ENCODE measurements around the gene VAV2. TPM values are rescaled to one million over a fixed set of nuclear protein-coding genes. Genes with fewer than 3 reads are reported as not detected.

VAV2 gene
- total and polyA plus RNA-seq, 5 experiments from 2014 or later, result 0.20 to 4.3 (median 0.36) TPM

GRCh38 chr9:133799716-133800115 lies 192.4 kb downstream of the VAV2 start:
- H3K4me1 Mint-ChIP-seq, result peaks cover 0 to 4% (median 0%) of the 10 kb centered on the region in 4 donors
- H3K9me3 Mint-ChIP-seq, result no peaks in the 10 kb centered on the region
- DNase-seq (no peak), ATAC-seq (no peak)
- no peak overlapping the region for H3K27ac Mint-ChIP-seq
- POLR2A ChIA-PET, result no interaction called here
- H3K4me3 Mint-ChIP-seq, result no peak overlapping the region
- H3K36me3 Mint-ChIP-seq, result no peaks in the 10 kb centered on the region
- no peaks in the 10 kb centered on the region for H3K27me3 Mint-ChIP-seq

GRCh38 chr9:133799106-133799505 lies 193.0 kb downstream of the VAV2 start:
- no peaks in the 10 kb centered on the region for H3K9me3 Mint-ChIP-seq
- no peak overlapping the region for H3K4me3 Mint-ChIP-seq
- no peak for DNase-seq
- H3K36me3 Mint-ChIP-seq, result no peaks in the 10 kb centered on the region
- no peak overlapping the region for H3K27ac Mint-ChIP-seq
- H3K4me1 Mint-ChIP-seq, result peaks cover 0 to 5% (median 0%) of the 10 kb centered on the region in 4 donors
- no peaks in the 10 kb centered on the region for H3K27me3 Mint-ChIP-seq
- ATAC-seq, result no peak
- POLR2A ChIA-PET, result no interaction called here

- Mint-ChIP-seq H3K4me1 (peaks cover 0 to 15% (median 3%) of the 10 kb centered on the region in 4 donors), H3K27ac (no peak overlapping the region), H3K36me3 (no peaks in the 10 kb centered on the region), H3K27me3 (no peaks in the 10 kb centered on the region), H3K4me3 (no peak overlapping the region), H3K9me3 (no peaks in the 10 kb centered on the region)
- ATAC-seq (no peak), DNase-seq (no peak)
- POLR2A ChIA-PET, result interaction anchor here (1.0 kb wide), 1 partner anchor 195 kb away, joined by 3 read pairs; no protein-coding TSS in a partner anchor
Measured at GRCh38 chr9:133798160-133798559, 194.0 kb downstream of the VAV2 start.

GRCh38 chr9:133797406-133798105 lies 194.6 kb downstream of the VAV2 start:
- no peaks in the 10 kb centered on the region for H3K36me3 Mint-ChIP-seq

GRCh38 chr9:133796562-133796961 lies 195.6 kb downstream of the VAV2 start:
- Mint-ChIP-seq H3K27me3 (peaks cover 0 to 5% (median 2%) of the 10 kb centered on the region in 5 donors), H3K4me3 (no peak overlapping the region), H3K36me3 (no peaks in the 10 kb centered on the region), H3K27ac (no peak overlapping the region), H3K4me1 (peaks cover 0 to 24% (median 5%) of the 10 kb centered on the region in 4 donors), H3K9me3 (no peaks in the 10 kb centered on the region)
- no peak for ATAC-seq
- no peak for DNase-seq
- POLR2A ChIA-PET, result no interaction called here

More at GRCh38 chr9:133797406-133798105, 194.6 kb downstream of the VAV2 start:
- POLR2A ChIA-PET, result interaction anchor here (1.0 kb wide), 1 partner anchor 196 kb away, joined by 3 read pairs; no protein-coding TSS in a partner anchor
- Mint-ChIP-seq H3K9me3 (no peaks in the 10 kb centered on the region), H3K4me1 (peaks cover 0 to 21% (median 5%) of the 10 kb centered on the region in 4 donors), H3K27me3 (no peaks in the 10 kb centered on the region), H3K4me3 (no peak overlapping the region), H3K27ac (peak overlapping the region in 1 of 10 donors; percentile 59)
- ATAC-seq (no peak), DNase-seq (no peak)

- ATAC-seq, result no peak
- Mint-ChIP-seq H3K4me3 (no peak overlapping the region), H3K36me3 (no peaks in the 10 kb centered on the region)
Measured at GRCh38 chr9:133795049-133795448, 197.1 kb downstream of the VAV2 start.

GRCh38 chr9:133794016-133794760 lies 197.9 kb downstream of the VAV2 start:
- no peak overlapping the region for H3K27ac Mint-ChIP-seq
- ATAC-seq (no peak), DNase-seq (no peak)
- peaks cover 0 to 6% (median 2%) of the 10 kb centered on the region in 5 donors for H3K27me3 Mint-ChIP-seq
- no peaks in the 10 kb centered on the region for H3K36me3 Mint-ChIP-seq
- peaks cover 0 to 31% (median 5%) of the 10 kb centered on the region in 4 donors for H3K4me1 Mint-ChIP-seq
- H3K4me3 Mint-ChIP-seq, result no peak overlapping the region
- H3K9me3 Mint-ChIP-seq, result no peaks in the 10 kb centered on the region
- POLR2A ChIA-PET, result interaction anchor here (2.2 kb wide), 1 partner anchor 199 kb away, joined by 8 read pairs; no protein-coding TSS in a partner anchor

More at GRCh38 chr9:133795049-133795448, 197.1 kb downstream of the VAV2 start:
- Mint-ChIP-seq H3K27ac (no peak overlapping the region), H3K4me1 (peaks cover 0 to 24% (median 5%) of the 10 kb centered on the region in 4 donors), H3K27me3 (peaks cover 0 to 6% (median 2%) of the 10 kb centered on the region in 5 donors), H3K9me3 (no peaks in the 10 kb centered on the region)
- POLR2A ChIA-PET, result no interaction called here
- no peak for DNase-seq

GRCh38 chr9:133793471-133793870 lies 198.7 kb downstream of the VAV2 start:
- no peak for ATAC-seq
- H3K9me3 Mint-ChIP-seq, result no peaks in the 10 kb centered on the region
- peaks cover 0 to 38% (median 5%) of the 10 kb centered on the region in 4 donors for H3K4me1 Mint-ChIP-seq
- H3K36me3 Mint-ChIP-seq, result no peaks in the 10 kb centered on the region
- no peak for DNase-seq
- no peak overlapping the region for H3K27ac Mint-ChIP-seq
- peaks cover 0 to 10% (median 2%) of the 10 kb centered on the region in 5 donors for H3K27me3 Mint-ChIP-seq
- POLR2A ChIA-PET, result interaction anchor here (2.2 kb wide), 1 partner anchor 200 kb away, joined by 8 read pairs; no protein-coding TSS in a partner anchor
- H3K4me3 Mint-ChIP-seq, result peak overlapping the region in 1 of 10 donors; percentile 39

GRCh38 chr9:133792721-133793470 lies 199.2 kb downstream of the VAV2 start:
- H3K4me3 Mint-ChIP-seq, result peak overlapping the region in 2 of 10 donors; percentile 13 to 39
- POLR2A ChIA-PET, result interaction anchor here (2.2 kb wide), 1 partner anchor 201 kb away, joined by 8 read pairs; no protein-coding TSS in a partner anchor
- no peak overlapping the region for H3K27ac Mint-ChIP-seq
- peaks cover 0 to 39% (median 5%) of the 10 kb centered on the region in 4 donors for H3K4me1 Mint-ChIP-seq
- DNase-seq, result peak in 7 of 10 donors; percentile 36 to 47 (median 39)
- no peaks in the 10 kb centered on the region for H3K36me3 Mint-ChIP-seq
- ATAC-seq, result peak; percentile 58 to 84
- H3K27me3 Mint-ChIP-seq, result peaks cover 0 to 10% (median 2%) of the 10 kb centered on the region in 5 donors
- no peaks in the 10 kb centered on the region for H3K9me3 Mint-ChIP-seq

GRCh38 chr9:133791735-133792649 lies 200.1 kb downstream of the VAV2 start:
- no peak overlapping the region for H3K27ac Mint-ChIP-seq
- H3K4me3 Mint-ChIP-seq, result peak overlapping the region in 1 of 10 donors; percentile 6
- peaks cover 0 to 10% (median 2%) of the 10 kb centered on the region in 5 donors for H3K27me3 Mint-ChIP-seq
- POLR2A ChIA-PET, result interaction anchor here (2.2 kb wide), 1 partner anchor 202 kb away, joined by 8 read pairs; no protein-coding TSS in a partner anchor
- peaks cover 0 to 40% (median 5%) of the 10 kb centered on the region in 4 donors for H3K4me1 Mint-ChIP-seq
- no peaks in the 10 kb centered on the region for H3K36me3 Mint-ChIP-seq
- H3K9me3 Mint-ChIP-seq, result no peaks in the 10 kb centered on the region
- no peak for ATAC-seq
- DNase-seq, result no peak

- no peaks in the 10 kb centered on the region for H3K9me3 Mint-ChIP-seq
- POLR2A ChIA-PET, result no interaction called here
- peaks cover 0 to 10% (median 2%) of the 10 kb centered on the region in 5 donors for H3K27me3 Mint-ChIP-seq
- ATAC-seq, result no peak
- H3K4me1 Mint-ChIP-seq, result peaks cover 0 to 49% (median 5%) of the 10 kb centered on the region in 4 donors
- H3K36me3 Mint-ChIP-seq, result no peaks in the 10 kb centered on the region
- no peak overlapping the region for H3K27ac Mint-ChIP-seq
- no peak for DNase-seq
- H3K4me3 Mint-ChIP-seq, result no peak overlapping the region
Measured at GRCh38 chr9:133791069-133791468, 201.1 kb downstream of the VAV2 start.

Data from naive thymus-derived CD8-positive, alpha-beta T cell (primary cell).